ENCODE data around the gene JPH2.
A peak's percentile ranks its signal among the peaks of the same experiment; 100 is the strongest.

Gene JPH2

DNA sequence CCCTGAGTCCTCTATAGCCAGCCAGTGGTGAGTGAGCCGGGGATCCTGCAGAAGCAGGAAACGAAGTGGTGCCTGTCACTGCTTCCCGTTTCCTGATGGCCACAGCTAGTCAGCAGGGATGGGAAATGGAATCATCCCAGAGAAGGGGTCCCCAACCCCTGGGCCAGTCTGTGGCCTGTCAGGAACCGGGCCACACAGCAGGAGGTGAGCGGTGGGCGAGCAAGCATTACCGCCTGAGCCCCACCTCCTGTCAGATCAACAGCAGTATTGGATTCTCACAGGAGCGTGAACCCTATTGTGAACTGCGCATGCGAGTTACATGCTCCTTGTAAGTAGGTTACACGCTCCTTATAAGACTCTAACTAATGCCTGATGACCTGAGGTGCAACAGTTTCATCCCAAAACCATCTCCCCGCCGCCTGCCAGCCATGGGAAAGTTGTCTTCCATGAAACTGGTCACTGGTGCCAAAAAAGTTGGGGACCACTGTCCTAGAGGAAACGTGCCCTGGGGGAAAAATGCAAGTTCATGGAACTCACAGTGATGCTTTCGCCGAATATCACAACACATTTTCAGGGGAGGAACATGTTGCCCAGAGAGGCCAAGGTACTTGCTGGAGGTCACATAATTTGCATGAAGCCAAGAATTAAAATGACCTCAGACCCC, 113.8 kb downstream of the JPH2 start:
- Histone ChIP-seq H3K36me3 (no peaks in the 10 kb centered on the region), H3K4me1 (peaks cover 0 to 7% (median 0%) of the 10 kb centered on the region in 4 donors), H3K27ac (no peak overlapping the region), H3K27me3 (peaks cover 0 to 16% of the 10 kb centered on the region in 2 donors), H3K9me3 (no peaks in the 10 kb centered on the region), H3K4me3 (no peak overlapping the region)
- intact Hi-C loops (cut with DNase I; ENCODE audit: low total_unique reads), result loop anchor here (10.0 kb wide), 1 partner anchor 88 kb away; no protein-coding TSS in a partner anchor
- TF ChIP-seq, protein P1, sequence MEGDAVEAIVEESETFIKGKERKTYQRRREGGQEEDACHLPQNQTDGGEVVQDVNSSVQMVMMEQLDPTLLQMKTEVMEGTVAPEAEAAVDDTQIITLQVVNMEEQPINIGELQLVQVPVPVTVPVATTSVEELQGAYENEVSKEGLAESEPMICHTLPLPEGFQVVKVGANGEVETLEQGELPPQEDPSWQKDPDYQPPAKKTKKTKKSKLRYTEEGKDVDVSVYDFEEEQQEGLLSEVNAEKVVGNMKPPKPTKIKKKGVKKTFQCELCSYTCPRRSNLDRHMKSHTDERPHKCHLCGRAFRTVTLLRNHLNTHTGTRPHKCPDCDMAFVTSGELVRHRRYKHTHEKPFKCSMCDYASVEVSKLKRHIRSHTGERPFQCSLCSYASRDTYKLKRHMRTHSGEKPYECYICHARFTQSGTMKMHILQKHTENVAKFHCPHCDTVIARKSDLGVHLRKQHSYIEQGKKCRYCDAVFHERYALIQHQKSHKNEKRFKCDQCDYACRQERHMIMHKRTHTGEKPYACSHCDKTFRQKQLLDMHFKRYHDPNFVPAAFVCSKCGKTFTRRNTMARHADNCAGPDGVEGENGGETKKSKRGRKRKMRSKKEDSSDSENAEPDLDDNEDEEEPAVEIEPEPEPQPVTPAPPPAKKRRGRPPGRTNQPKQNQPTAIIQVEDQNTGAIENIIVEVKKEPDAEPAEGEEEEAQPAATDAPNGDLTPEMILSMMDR (IDR thresholded peaks at IDR 0.05), result no peak
- peak; percentile 12 to 34 for DNase-seq

DNA sequence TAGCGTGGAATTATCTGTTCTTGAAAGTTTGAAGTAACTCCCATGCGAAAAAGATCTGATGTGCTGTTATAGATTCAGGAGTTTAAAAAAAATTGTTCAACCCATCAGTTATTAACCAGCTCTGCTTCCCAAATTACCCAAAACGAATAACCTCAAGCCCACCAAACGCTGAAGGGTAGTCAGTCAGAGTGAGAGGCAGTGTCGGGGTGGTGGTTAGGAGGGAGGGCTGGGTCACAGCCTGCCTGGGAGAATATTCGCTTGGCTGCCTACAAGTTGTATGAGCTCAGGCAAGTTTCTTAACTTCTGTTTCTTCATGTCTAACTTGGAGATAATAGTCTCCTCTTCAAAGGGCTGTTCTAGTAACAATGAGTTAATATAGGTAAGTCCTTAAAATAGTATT, 114.6 kb downstream of the JPH2 start:
- intact Hi-C loops (cut with DNase I; ENCODE audit: low total_unique reads), result loop anchor here (10.0 kb wide), 1 partner anchor 88 kb away; no protein-coding TSS in a partner anchor
- DNase-seq, result no peak
- Histone ChIP-seq H3K27ac (no peak overlapping the region), H3K9me3 (no peaks in the 10 kb centered on the region), H3K36me3 (no peaks in the 10 kb centered on the region), H3K4me3 (no peak overlapping the region), H3K4me1 (peaks cover 0 to 7% (median 0%) of the 10 kb centered on the region in 4 donors), H3K27me3 (peaks cover 0 to 16% of the 10 kb centered on the region in 2 donors)
- TF ChIP-seq, protein P1 (IDR thresholded peaks at IDR 0.05), result no peak

- TF ChIP-seq, protein P1 (IDR thresholded peaks at IDR 0.05), result no peak
- intact Hi-C loops (cut with DNase I; ENCODE audit: low total_unique reads), result loop anchor here (10.0 kb wide), 1 partner anchor 87 kb away; no protein-coding TSS in a partner anchor
- H3K36me3 ChIP-seq, result no peaks in the 10 kb centered on the region
- H3K4me1 ChIP-seq, result peaks cover 0 to 7% (median 0%) of the 10 kb centered on the region in 4 donors
- no peak overlapping the region for H3K4me3 ChIP-seq
- H3K27ac ChIP-seq, result no peak overlapping the region
- no peaks in the 10 kb centered on the region for H3K9me3 ChIP-seq
- DNase-seq, result peak; percentile 5 to 23
- H3K27me3 ChIP-seq, result peaks cover 0 to 16% of the 10 kb centered on the region in 2 donors
Measured at GRCh38 chr20:44071526-44072111, 115.4 kb downstream of the JPH2 start.

DNA sequence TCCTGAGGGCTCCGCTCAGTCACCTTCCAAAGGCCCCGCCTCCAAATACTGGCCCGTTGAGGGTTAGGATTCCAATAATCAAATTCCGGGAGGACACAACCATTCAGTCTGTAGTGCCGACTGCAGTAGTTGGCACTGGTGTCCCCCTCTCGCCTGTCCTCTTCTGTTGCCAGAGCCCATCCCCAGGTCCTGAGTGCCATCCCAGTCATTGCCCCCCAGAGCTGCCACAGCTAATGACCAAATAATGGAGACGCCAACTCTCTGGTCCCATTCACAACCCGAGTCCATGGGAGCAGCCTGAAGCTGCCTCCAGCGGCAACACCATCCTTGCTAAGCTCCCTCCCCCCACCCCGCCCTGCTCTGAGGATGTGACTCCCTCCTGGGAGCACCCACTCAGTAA, 115.9 kb downstream of the JPH2 start:
- TF ChIP-seq, protein P1 (IDR thresholded peaks at IDR 0.05), result no peak
- H3K9me3 ChIP-seq, result no peaks in the 10 kb centered on the region
- intact Hi-C loops (cut with DNase I; ENCODE audit: low total_unique reads), result loop anchor here (10.0 kb wide), 1 partner anchor 86 kb away; no protein-coding TSS in a partner anchor
- DNase-seq, result peak; percentile 7 to 24
- no peak overlapping the region for H3K4me3 ChIP-seq
- peaks cover 0 to 16% of the 10 kb centered on the region in 2 donors for H3K27me3 ChIP-seq
- H3K36me3 ChIP-seq, result no peaks in the 10 kb centered on the region
- H3K27ac ChIP-seq, result no peak overlapping the region
- H3K4me1 ChIP-seq, result peaks cover 0 to 7% (median 0%) of the 10 kb centered on the region in 4 donors

DNA sequence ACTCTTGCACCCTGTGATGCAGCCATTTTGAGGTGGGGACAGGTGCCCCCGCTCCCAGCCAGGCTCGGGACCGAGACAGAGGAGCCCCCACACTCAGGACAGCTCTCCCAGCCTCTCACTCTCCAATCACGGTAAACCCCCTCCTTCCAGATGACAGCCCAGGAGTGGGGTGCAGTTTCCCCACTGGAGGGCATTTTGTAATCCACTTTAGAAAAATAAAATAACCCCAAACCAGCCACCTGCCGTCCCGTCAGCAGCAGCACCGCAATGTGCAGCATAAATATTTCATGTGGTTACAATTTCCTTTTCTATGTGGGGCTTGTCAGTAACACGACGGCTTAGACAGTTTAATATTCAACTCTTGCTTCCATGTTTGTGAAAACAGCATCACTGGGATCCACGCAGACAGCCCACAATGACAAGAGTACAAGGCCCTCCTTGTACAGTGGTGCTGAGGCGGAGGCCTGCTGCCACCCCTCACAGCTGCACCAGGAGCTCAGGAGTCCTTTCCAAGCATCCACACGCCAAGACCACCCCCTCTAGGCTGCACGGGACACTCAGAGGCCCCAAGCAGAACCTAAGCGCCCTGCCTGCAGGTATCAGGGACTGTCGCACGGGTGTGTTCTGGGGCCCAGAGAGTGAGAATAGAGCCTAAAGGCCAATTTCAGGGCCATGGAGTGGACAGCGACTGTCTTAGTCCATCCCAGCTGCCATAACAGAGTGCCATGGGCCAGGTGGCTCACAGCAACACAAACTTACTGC, 116.7 kb downstream of the JPH2 start:
- H3K27me3 ChIP-seq, result peaks cover 0 to 16% of the 10 kb centered on the region in 2 donors
- peak in 1 of 2 donors; percentile 2 for DNase-seq
- H3K4me3 ChIP-seq, result no peak overlapping the region
- no peaks in the 10 kb centered on the region for H3K36me3 ChIP-seq
- H3K27ac ChIP-seq, result no peak overlapping the region
- no peaks in the 10 kb centered on the region for H3K9me3 ChIP-seq
- intact Hi-C loops (cut with DNase I; ENCODE audit: low total_unique reads), result loop anchor here (10.0 kb wide), 1 partner anchor 86 kb away; no protein-coding TSS in a partner anchor
- TF ChIP-seq, protein P1 (IDR thresholded peaks at IDR 0.05), result no peak
- peaks cover 0 to 7% (median 0%) of the 10 kb centered on the region in 4 donors for H3K4me1 ChIP-seq

Data from tibial artery (tissue), 4 donors.